H9 (cell line): Measurements from ENCODE around the gene DCTN3. TPM values are rescaled to one million over a fixed set of nuclear protein-coding genes. Genes with fewer than 3 reads are reported as not detected.

Experiments
- DNase-seq: peaks from one replicate; pipeline ENCODE4 v3.0.0-alpha.2; 2017
- H2AFZ ChIP-seq: one replicate; pipeline ENCODE4 v1.6.1; 2013; ENCODE audit warnings: mild to moderate bottlenecking, low read length, control low read depth, moderate library complexity
- H2AK5ac ChIP-seq: 2 replicates; pipeline ENCODE4 v1.6.1; 2013; ENCODE audit warnings: low read length, control low read depth, mixed read lengths; ENCODE audit not compliant: insufficient read length
- H2BK120ac ChIP-seq: one replicate; pipeline ENCODE4 v1.6.1; 2013; ENCODE audit warnings: low read depth, mild to moderate bottlenecking, low read length, control low read depth, inconsistent platforms; ENCODE audit not compliant: poor library complexity, severe bottlenecking
- H2BK12ac ChIP-seq: 2 replicates; pipeline ENCODE4 v1.6.1; 2013; ENCODE audit warnings: low read length, control low read depth, mixed read lengths, low read depth; ENCODE audit not compliant: insufficient read length
- H2BK15ac ChIP-seq: 2 replicates; pipeline ENCODE4 v1.6.1; 2013; ENCODE audit warnings: low read depth, low read length, control low read depth
- H2BK20ac ChIP-seq: one replicate; pipeline ENCODE4 v1.6.1; 2013; ENCODE audit warnings: low read depth, mild to moderate bottlenecking, low read length, control low read depth, inconsistent platforms; ENCODE audit not compliant: poor library complexity, severe bottlenecking
- H2BK5ac ChIP-seq: 2 replicates; pipeline ENCODE4 v1.6.1; 2013; ENCODE audit warnings: low read length, control low read depth, mixed read lengths; ENCODE audit not compliant: insufficient read length
- H3K14ac ChIP-seq: 2 replicates; pipeline ENCODE4 v1.6.1; 2013; ENCODE audit warnings: low read length, control low read depth; ENCODE audit not compliant: insufficient read depth
- H3K18ac ChIP-seq: 2 replicates; pipeline ENCODE4 v1.6.1; 2013; ENCODE audit warnings: low read depth, mild to moderate bottlenecking, mixed read lengths, low read length, control low read depth; ENCODE audit not compliant: insufficient read length
- H3K23ac ChIP-seq: 2 replicates; pipeline ENCODE4 v1.6.1; 2013; ENCODE audit warnings: low read length, control low read depth, mixed read lengths, low read depth; ENCODE audit not compliant: insufficient read length
- H3K23me2 ChIP-seq: 2 replicates; pipeline ENCODE4 v1.6.1; 2013; ENCODE audit warnings: low read depth, mild to moderate bottlenecking, mixed read lengths, low read length, control low read depth; ENCODE audit not compliant: insufficient read length, poor library complexity, severe bottlenecking
- H3K27ac ChIP-seq: 2 replicates; pipeline ENCODE4 v1.5.1; 2013; ENCODE audit warnings: low read length, control low read depth, mixed read lengths, low read depth; ENCODE audit not compliant: insufficient read length
- H3K27me3 ChIP-seq: 2 replicates; pipeline ENCODE4 v1.6.1; 2013; ENCODE audit warnings: low read length, control low read depth, inconsistent platforms; ENCODE audit not compliant: insufficient read depth
- H3K4ac ChIP-seq: 2 replicates; pipeline ENCODE4 v1.6.1; 2013; ENCODE audit warnings: low read depth, mild to moderate bottlenecking, control low read depth, inconsistent platforms, low read length, moderate library complexity
- H3K4me1 ChIP-seq: 2 replicates; pipeline ENCODE4 v1.6.1; 2013; ENCODE audit warnings: low read length, control low read depth, inconsistent platforms; ENCODE audit not compliant: insufficient read depth
- H3K4me2 ChIP-seq: 2 replicates; pipeline ENCODE4 v1.6.1; 2013; ENCODE audit warnings: low read length, control low read depth, mixed read lengths; ENCODE audit not compliant: insufficient read length, insufficient read depth
- H3K56ac ChIP-seq: 2 replicates; pipeline ENCODE4 v1.6.1; 2013; ENCODE audit warnings: low read depth, mild to moderate bottlenecking, mixed read lengths, low read length, control low read depth; ENCODE audit not compliant: insufficient read length
- H3K79me1 ChIP-seq: 2 replicates; pipeline ENCODE4 v1.6.1; 2013; ENCODE audit warnings: low read depth, mild to moderate bottlenecking, moderate library complexity, low read length, control low read depth, inconsistent platforms; ENCODE audit not compliant: insufficient read depth, poor library complexity, severe bottlenecking
- H3K79me2 ChIP-seq: 2 replicates; pipeline ENCODE4 v1.6.1; 2013; ENCODE audit warnings: low read length, control low read depth, inconsistent platforms; ENCODE audit not compliant: insufficient read depth
- H3K9ac ChIP-seq: 2 replicates; pipeline ENCODE4 v1.6.1; 2013; ENCODE audit warnings: low read length, control low read depth, mixed read lengths; ENCODE audit not compliant: insufficient read length; ENCODE audit errors: extremely low read depth
- H3K9me3 ChIP-seq: one replicate; pipeline ENCODE4 v1.6.1; 2013; ENCODE audit warnings: low read depth, low read length, inconsistent platforms; ENCODE audit not compliant: control insufficient read depth
- H3T11ph ChIP-seq: one replicate; pipeline ENCODE4 v1.6.1; 2013; ENCODE audit warnings: mild to moderate bottlenecking, low read length, control low read depth, inconsistent platforms
- H4K20me1 ChIP-seq: one replicate; pipeline ENCODE4 v1.6.1; 2013; ENCODE audit not compliant: control insufficient read depth, insufficient read length, insufficient read depth
- H4K5ac ChIP-seq: 2 replicates; pipeline ENCODE4 v1.6.1; 2013; ENCODE audit warnings: low read depth, mild to moderate bottlenecking, mixed read lengths, low read length, control low read depth; ENCODE audit not compliant: insufficient read length
- H4K8ac ChIP-seq: replicated peaks from 2 replicates; pipeline ENCODE4 v1.6.1; 2013; ENCODE audit warnings: low read length, control low read depth, mixed read lengths, low read depth; ENCODE audit not compliant: insufficient read length
- H4K91ac ChIP-seq: 2 replicates; pipeline ENCODE4 v1.6.1; 2013; ENCODE audit warnings: low read depth, mild to moderate bottlenecking, moderate library complexity, mixed read lengths, low read length, control low read depth; ENCODE audit not compliant: insufficient read length
- H3K27ac Mint-ChIP-seq, 3 experiments: 2 replicates in 2 of 3; 3 replicates in 1 of 3; pipeline ENCODE4 v1.8.0; 2020 to 2021; ENCODE audit warnings: mixed read lengths in 3 of 3, mild to moderate bottlenecking in 1 of 3, moderate library complexity in 1 of 3
- H3K27me3 Mint-ChIP-seq: 2 replicates; pipeline ENCODE4 v1.8.0; 2021; ENCODE audit warnings: low read depth, mild to moderate bottlenecking, moderate library complexity, mixed read lengths
- H3K36me3 Mint-ChIP-seq, 3 experiments: 2 replicates in 2 of 3; 3 replicates in 1 of 3; pipeline ENCODE4 v1.8.0; 2020 to 2021; ENCODE audit warnings: low read depth in 3 of 3, mixed read lengths in 3 of 3; ENCODE audit not compliant: insufficient read depth in 1 of 3
- H3K4me1 Mint-ChIP-seq, 2 experiments: 2 replicates each; pipeline ENCODE4 v1.8.0; 2020; ENCODE audit warnings: mixed read lengths in 2 of 2
- H3K4me3 Mint-ChIP-seq, 2 experiments: 2 replicates in 1 of 2; 3 replicates in 1 of 2; pipeline ENCODE4 v1.8.0; 2020 to 2021; ENCODE audit warnings: mild to moderate bottlenecking in 2 of 2, mixed read lengths in 2 of 2, moderate library complexity in 1 of 2
- H3K9me3 Mint-ChIP-seq, 2 experiments: 2 replicates in 1 of 2; 3 replicates in 1 of 2; pipeline ENCODE4 v1.8.0; 2020; ENCODE audit warnings: mild to moderate bottlenecking in 2 of 2, mixed read lengths in 2 of 2, moderate library complexity in 1 of 2
- WGBS: extraction: QIAGEN DNeasy Blood & Tissue Kit; methylation state at CpG from one replicate; pipeline ENCODE4 v1.1.7; 2013; ENCODE audit warnings: missing lambda C conversion rate, low lambda C conversion rate, mixed read lengths; ENCODE audit not compliant: insufficient read length; ENCODE audit errors: extremely low coverage; 5-methylcytosine and 5-hydroxymethylcytosine counted together
- total RNA-seq: library from RNA; stranded (reverse); gene quantifications from 2 replicates; pipeline ENCODE4 v1.2.1, GENCODE V29; 2021
- TF ChIP-seq, protein P1 (sequence below): fragments of 200-600 bp; sonication (generic); conservative IDR thresholded peaks from 3 replicates; pipeline ENCODE4 v1.8.0; 2021; ENCODE audit warnings: antibody characterized with exemption, mild to moderate bottlenecking

Gene DCTN3
- total RNA-seq, 1 experiment from 2014 or later: 40.0 TPM

DNA sequence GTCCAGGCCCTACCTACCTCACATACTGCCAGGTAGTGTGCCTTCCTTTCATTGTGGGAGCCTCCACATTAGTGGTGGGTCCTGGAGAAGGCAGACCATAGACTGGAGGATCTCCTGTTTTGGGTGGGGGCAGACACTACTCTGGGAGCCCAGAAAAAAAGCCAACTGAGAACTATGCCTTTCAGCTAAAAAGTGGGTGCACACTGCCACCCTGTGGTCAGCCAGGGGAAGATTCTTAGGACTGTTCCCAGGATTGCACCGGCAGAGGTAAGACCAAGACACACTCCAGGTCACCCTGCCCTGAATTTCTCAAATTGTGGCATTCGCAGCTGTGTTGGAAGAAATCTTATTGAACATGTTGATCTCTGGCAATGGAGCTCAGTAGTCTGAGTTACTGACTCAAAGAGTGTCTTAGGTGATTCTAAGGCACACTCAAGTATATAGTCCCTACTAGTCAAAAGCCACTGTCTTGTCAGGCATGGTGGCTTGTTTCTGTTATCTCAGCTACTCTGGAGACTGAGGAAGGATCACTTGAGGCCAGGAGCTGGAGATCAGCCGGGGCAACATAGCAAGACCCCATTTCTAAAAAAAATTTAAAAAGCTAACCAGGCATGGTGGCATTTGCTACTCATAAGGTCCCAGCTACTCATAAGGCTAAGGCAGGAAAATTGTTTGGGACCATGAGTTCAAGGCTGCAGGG is 13.7 kb upstream of the DCTN3 start:
- Histone ChIP-seq H4K20me1 (no peaks in the 10 kb centered on the region), H4K5ac (no peak overlapping the region), H3K18ac (no peak overlapping the region), H2BK15ac (no peak overlapping the region), H3K23ac (no peak overlapping the region), H4K91ac (no peak overlapping the region), H2BK12ac (no peak overlapping the region), H3K27me3 (peaks cover 19% of the 10 kb centered on the region), H3K56ac (no peak overlapping the region), H2AK5ac (no peak overlapping the region), H2AFZ (no peak overlapping the region), H3K79me1 (no peaks in the 10 kb centered on the region), H2BK120ac (no peak overlapping the region), H3K4ac (no peak overlapping the region), H3K4me2 (no peak overlapping the region), H2BK20ac (no peak overlapping the region), H3T11ph (no peak overlapping the region), H3K4me1 (peaks cover 4% of the 10 kb centered on the region; the same call in 1 of the 2 replicates), H3K9ac (no peak overlapping the region), H4K8ac (no peak overlapping the region), H2BK5ac (no peak overlapping the region), H3K9me3 (no peaks in the 10 kb centered on the region), H3K27ac (no peak overlapping the region), H3K23me2 (peaks cover 16% of the 10 kb centered on the region), H3K79me2 (no peaks in the 10 kb centered on the region; the same call in 1 of the 2 replicates), H3K14ac (no peak overlapping the region)
- Mint-ChIP-seq H3K36me3 (peaks cover 2 to 15% (median 10%) of the 10 kb centered on the region in 3 experiments; a peak in 6 of 7 replicates), H3K27me3 (peaks cover 50% of the 10 kb centered on the region), H3K9me3 (peaks cover 0 to 3% of the 10 kb centered on the region in 2 experiments; a peak in 2 of 5 replicates), H3K4me3 (no peak overlapping the region; a peak in 1 of 5 replicates), H3K27ac (no peak overlapping the region), H3K4me1 (peaks cover 28 to 41% of the 10 kb centered on the region in 2 experiments)
- TF ChIP-seq, protein P1, sequence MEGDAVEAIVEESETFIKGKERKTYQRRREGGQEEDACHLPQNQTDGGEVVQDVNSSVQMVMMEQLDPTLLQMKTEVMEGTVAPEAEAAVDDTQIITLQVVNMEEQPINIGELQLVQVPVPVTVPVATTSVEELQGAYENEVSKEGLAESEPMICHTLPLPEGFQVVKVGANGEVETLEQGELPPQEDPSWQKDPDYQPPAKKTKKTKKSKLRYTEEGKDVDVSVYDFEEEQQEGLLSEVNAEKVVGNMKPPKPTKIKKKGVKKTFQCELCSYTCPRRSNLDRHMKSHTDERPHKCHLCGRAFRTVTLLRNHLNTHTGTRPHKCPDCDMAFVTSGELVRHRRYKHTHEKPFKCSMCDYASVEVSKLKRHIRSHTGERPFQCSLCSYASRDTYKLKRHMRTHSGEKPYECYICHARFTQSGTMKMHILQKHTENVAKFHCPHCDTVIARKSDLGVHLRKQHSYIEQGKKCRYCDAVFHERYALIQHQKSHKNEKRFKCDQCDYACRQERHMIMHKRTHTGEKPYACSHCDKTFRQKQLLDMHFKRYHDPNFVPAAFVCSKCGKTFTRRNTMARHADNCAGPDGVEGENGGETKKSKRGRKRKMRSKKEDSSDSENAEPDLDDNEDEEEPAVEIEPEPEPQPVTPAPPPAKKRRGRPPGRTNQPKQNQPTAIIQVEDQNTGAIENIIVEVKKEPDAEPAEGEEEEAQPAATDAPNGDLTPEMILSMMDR: peak; percentile 92
- WGBS: no CpG with 5 or more reads among the region's 3 CpGs
- DNase-seq: peak; percentile 77
